M059J (cell line): ENCODE data around the gene TNRC6A. TPM values are rescaled to one million over a fixed set of nuclear protein-coding genes. Genes with fewer than 3 reads are reported as not detected.
"Not testable (repeated sequence)": the region's sequence is repeated elsewhere in the genome, so short reads cannot be mapped to it uniquely, and the experiment has no call there.

Source experiments
- DNase-seq: peaks from one replicate; pipeline ENCODE4 v3.0.0-alpha.2; 2012; ENCODE audit warnings: low read depth
- total RNA-seq: library from RNA; depleted of rRNA; stranded (reverse); fragments of >200 nt; shearing (Covaris generic); gene quantifications from 2 replicates; pipeline ENCODE4 v1.2.3, GENCODE V29; 2014; rRNA removed

Gene TNRC6A
- 13.4 and 21.5 TPM in 2 replicates for total RNA-seq

- peak; percentile 87 for DNase-seq
Measured at GRCh38 chr16:24729243-24729950, at the start of gene TNRC6A. Gene TNRC6A, plus strand, starts transcription at chr16:24729651. Its CDS starts 191 bp downstream, at chr16:24729842.

GRCh38 chr16:24681793-24682192, 47.7 kb upstream of the TNRC6A start:
- DNase-seq: no peak

- DNase-seq: no peak
Measured at GRCh38 chr16:24683250-24683649, 46.2 kb upstream of the TNRC6A start.

- DNase-seq: no peak
Measured at GRCh38 chr16:24683847-24684493, 45.5 kb upstream of the TNRC6A start.

GRCh38 chr16:24685539-24686432, 43.7 kb upstream of the TNRC6A start:
- DNase-seq: peak; percentile 99

GRCh38 chr16:24686678-24687077, 42.8 kb upstream of the TNRC6A start:
- DNase-seq: no peak

GRCh38 chr16:24688359-24688758, 41.1 kb upstream of the TNRC6A start:
- DNase-seq: no peak

GRCh38 chr16:24689128-24689527, 40.3 kb upstream of the TNRC6A start:
- peak; percentile 38 for DNase-seq

- DNase-seq: no peak
Measured at GRCh38 chr16:24692854-24693253, 36.6 kb upstream of the TNRC6A start.

GRCh38 chr16:24694931-24695330, 34.5 kb upstream of the TNRC6A start:
- no peak for DNase-seq

- DNase-seq: no peak
Measured at GRCh38 chr16:24696699-24697098, 32.8 kb upstream of the TNRC6A start.

GRCh38 chr16:24698308-24698707, 31.1 kb upstream of the TNRC6A start:
- no peak for DNase-seq

- DNase-seq: no peak
Measured at GRCh38 chr16:24699151-24699723, 30.2 kb upstream of the TNRC6A start.

- DNase-seq: peak; percentile 100
Measured at GRCh38 chr16:24700549-24701392, 28.7 kb upstream of the TNRC6A start.

- peak; percentile 88 for DNase-seq
Measured at GRCh38 chr16:24701521-24701951, 27.9 kb upstream of the TNRC6A start.

- DNase-seq: not testable (repeated sequence)
Measured at GRCh38 chr16:24707760-24708159, 21.7 kb upstream of the TNRC6A start.

GRCh38 chr16:24713379-24713778, 16.1 kb upstream of the TNRC6A start:
- peak; percentile 34 for DNase-seq

- peak; percentile 82 for DNase-seq
Measured at GRCh38 chr16:24717411-24717810, 12.0 kb upstream of the TNRC6A start.

GRCh38 chr16:24718967-24719521, 10.4 kb upstream of the TNRC6A start:
- DNase-seq: no peak

GRCh38 chr16:24721830-24722238, 7.6 kb upstream of the TNRC6A start:
- DNase-seq: peak; percentile 87

- DNase-seq: peak; percentile 32
Measured at GRCh38 chr16:24723663-24724062, 5.8 kb upstream of the TNRC6A start.
